HG03354 (cell line): Measurements from ENCODE around the gene LARGE1.

ENCODE experiments used
- ATAC-seq: cut with Tn5 transposase; IDR thresholded peaks from one replicate; pipeline ENCODE4 v1.9.1; 2021; ENCODE audit warnings: mild to moderate bottlenecking; ENCODE audit not compliant: unreplicated experiment, poor library complexity, severe bottlenecking

Gene LARGE1

DNA sequence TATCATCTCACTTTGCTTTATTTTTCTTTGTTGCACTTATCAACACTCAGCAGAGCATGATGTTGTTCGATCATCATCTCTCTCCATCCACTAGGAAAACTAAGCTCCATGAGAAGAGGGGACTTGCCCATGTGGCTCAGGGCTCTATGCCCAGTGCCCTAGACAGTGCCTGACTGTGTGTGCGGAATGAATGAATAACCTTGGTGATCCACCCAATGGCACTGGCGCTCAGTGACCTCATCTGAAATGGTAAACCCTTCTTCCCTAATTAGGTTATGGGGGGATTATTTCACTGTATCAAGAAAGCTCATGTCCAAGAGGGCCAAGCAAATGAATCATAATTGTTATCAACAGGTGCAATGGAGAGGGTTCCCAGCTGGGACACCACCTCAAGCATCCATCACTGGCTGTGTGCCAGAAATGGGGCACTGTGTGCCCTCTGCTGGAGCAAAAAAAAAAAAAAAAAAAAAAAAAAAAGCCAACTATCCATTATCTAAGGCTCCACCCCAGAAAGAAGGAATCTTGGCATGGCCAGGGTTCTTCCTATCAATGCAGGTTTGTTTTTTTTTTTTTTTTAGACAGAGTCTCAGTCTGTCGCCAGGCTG lies 172.6 kb downstream of the LARGE1 start:
- ATAC-seq: no peak

DNA sequence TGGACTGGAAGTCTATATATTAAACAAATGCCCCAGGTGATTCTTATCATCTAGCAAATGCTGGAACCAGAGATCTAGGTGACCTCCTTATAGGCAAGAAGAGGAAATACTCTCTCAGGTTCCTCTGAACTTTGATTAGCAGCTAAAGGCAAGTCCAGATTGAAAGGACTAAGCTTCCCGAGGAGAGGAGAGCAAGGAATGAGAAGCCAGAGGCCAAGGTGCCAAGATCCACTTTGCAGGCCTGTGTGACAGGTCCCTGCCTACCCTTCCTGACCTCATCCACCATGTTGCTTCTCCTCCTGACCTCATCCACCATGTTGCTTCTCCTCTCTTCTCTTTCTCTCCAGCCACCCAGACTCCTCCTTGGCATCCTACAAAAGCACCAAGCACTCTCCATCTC lies 173.2 kb downstream of the LARGE1 start:
- ATAC-seq: no peak

DNA sequence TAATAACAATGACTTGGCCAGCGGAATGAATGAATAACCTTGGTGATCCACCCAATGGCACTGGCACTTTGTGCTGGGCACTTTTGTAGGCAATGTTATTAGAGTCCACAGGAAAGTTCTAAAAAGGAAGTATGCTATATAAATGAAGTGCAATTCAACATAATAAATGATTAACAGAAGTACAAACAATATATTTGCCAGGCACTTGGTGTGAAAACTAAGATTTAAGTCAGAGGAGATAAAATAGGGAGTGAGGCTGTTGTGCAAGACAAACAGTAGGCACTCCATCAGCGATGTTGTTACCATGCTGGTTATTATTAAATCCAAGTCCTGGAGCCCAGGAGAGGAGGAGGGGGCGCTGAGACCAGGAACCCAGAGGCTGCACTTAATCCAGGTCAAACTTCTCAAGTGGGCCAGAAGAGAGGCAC lies 173.8 kb downstream of the LARGE1 start:
- ATAC-seq: no peak

DNA sequence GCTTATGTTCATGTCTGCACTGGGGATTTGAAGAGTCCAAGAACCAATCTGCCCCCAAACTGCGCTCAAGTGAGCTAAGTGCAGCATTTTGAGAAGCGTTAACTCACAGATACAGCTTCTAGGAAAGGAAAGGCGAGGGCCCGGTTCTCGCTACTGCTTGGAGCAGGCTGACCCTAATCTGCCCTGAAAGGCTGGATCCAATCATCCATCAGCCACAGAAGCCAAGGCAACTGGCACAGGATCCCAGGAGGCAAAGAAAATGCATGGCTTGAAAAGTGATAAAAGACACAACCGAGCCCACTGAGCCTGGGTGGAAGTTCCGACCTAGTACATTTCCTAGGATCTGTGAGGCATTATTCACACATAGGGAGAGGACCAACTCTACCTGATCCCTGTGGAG lies 174.8 kb downstream of the LARGE1 start:
- ATAC-seq: no peak

DNA sequence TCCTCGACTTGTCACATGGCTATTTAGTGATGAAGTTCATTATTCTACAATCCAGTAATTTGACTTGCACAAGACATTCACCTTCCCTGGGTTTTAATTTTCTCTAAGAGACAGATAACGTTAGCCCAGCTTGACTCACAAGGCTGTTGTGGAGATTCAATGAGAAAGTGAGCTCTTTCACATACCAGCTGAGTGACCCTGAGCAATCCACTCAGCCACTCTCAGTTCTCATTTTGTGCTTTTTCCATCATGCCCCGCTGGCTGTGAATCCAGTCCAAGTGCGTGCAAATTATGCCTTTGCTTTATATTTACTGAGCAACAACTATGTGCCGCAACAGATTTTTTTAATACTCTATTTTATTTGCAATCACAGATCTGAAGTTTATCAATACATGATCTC lies 176.5 kb downstream of the LARGE1 start:
- ATAC-seq: no peak

DNA sequence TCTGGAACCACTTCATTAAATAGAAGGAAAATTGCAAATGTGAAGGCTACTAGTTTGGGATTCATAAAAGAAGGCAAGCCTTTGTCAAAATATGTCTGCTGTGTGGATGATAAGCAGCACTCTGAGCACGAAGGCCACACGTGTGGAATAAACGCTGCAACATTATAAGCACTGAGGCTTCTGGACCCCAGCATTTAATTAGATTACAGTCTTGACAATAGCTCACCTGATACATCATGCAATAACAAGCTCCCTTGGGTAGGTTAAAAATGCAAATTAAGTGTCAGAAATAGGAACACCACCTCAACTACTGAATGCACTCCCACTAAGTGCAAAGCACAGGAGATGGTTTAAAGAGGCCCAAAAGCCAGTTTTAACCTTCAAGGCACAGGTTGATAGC lies 179.3 kb downstream of the LARGE1 start:
- no peak for ATAC-seq

DNA sequence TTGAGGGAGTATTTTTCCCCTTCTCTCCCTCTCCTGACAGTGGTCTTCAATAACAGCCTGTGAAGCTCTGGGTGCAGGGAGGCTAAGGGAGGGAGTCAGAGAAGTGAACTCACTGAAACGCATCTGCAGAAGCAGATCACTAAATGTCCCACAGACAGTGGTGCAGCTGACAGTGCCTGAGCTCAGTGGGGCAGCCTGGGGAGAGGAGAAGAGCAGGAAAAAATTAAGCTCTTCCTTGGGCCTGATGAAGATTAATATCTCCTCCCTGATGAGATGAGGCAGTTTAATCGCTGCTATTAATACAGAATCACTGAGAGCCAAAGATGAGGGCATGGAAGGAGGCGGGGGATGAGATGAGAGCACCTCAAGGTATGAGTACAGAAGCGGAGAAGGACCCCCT lies 180.8 kb downstream of the LARGE1 start:
- ATAC-seq: no peak

DNA sequence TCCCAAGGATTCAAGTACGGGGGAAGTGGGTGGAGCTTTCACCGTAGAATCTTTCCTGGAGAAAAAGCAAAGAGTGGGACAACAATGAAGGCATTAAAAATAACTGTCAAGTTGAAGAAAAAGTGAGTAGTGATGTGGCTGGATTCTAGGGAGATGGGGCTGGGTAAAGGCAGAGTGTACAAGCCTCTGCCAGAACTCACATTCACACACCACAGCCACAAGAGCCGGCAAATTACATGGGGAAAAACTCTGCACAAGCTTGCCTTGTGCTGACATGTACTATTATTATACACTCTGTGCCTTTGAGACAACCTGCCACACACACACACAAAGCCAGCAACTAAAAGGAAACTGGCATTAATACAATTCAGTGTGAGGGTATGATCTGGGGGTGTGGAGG lies 182.6 kb downstream of the LARGE1 start:
- ATAC-seq: no peak

DNA sequence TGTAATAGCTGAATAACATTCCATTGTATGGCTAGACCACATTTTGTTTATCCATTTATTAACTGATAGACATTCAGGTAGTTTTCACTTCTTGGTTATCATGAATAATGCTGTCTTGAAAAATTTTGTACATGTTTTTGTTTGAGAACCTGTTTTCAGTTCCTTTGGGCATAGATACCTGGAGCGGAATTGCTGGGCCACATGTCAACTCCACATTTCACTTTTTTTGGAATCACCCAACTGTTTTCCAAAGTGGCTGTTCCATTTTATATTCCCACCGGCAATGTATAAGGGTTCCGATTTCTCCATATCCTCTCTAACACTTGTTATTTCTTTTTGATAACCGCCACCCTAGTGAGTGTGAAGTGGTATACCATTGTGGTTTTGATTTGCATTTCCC lies 184.3 kb downstream of the LARGE1 start:
- no peak for ATAC-seq

DNA sequence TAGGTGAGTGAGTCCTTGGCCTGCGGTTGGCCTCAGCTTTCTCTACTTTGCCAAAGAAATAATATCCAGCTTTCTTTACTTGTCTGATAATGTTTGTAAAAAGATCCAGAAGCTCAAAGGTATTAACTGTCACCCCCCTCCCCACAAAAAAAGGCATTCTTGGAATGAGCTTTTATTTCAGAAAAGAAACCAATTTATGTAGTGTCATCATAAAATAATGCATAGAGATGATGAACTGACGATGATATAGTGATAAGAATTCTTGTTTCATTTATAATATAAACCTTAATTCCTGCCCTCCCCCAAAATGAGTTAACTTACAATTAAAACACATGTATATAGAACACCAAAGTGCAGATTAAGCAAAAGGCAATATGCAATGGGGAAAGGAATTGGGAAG lies 191.4 kb downstream of the LARGE1 start:
- no peak for ATAC-seq

DNA sequence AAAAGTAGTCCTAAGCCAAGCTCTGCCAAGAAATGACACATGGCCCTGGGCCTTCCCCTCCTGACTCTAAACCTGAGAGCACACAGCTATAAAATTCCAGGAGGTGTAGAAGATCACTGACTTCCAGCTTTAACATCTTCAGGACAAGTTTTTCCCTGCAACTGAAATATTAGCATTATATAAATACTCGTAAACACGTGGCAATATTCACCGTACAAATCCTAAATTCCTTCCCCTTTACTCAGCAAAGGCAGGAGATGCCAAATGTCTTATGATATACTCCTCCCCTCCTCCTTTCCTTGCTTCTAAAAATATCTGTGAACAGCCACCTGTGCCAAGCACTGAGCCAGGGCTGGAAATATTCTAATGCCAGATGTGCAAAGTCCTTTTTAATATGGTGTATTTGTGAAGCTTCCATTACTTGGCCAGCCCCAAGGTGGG lies 194.0 kb downstream of the LARGE1 start:
- ATAC-seq: no peak

DNA sequence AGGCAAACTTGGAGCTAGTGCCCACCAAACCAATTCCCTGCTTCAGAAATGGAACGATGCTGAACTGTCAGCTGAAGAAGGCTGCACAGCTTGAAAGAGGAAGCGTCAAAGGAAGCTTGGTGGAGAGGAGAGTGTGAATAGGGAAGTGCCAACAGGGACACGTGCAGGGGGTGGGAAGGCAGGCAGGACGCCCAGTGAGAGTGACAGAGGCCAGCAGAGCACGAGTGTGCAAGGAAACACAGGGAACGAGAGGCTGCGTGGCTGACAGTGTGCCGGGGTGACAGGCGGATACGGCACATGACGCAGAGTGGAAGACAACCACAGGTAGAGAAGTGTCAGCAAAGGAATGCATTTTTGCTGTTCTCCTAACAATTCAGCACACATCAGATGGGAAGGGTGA lies 196.4 kb downstream of the LARGE1 start:
- no peak for ATAC-seq

DNA sequence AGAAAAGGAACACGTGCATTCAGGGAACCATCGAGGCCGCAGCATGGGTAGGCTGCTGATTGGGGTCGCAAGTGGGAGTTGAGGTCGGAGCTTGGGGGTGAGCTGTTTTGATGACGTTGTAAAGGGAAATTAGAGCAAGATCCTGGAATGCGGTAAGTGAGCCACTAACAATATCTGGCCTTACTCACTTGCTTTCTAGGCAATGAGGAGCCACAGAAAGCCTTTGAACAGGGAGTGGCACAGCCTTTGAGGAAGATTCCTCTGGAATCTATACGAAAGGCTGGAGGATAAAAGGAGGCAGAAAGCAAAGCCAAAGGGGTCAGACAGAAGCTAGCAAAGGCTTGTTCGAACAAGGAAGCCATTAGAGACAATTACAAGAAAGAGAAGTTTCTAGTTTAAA lies 197.5 kb downstream of the LARGE1 start:
- no peak for ATAC-seq

DNA sequence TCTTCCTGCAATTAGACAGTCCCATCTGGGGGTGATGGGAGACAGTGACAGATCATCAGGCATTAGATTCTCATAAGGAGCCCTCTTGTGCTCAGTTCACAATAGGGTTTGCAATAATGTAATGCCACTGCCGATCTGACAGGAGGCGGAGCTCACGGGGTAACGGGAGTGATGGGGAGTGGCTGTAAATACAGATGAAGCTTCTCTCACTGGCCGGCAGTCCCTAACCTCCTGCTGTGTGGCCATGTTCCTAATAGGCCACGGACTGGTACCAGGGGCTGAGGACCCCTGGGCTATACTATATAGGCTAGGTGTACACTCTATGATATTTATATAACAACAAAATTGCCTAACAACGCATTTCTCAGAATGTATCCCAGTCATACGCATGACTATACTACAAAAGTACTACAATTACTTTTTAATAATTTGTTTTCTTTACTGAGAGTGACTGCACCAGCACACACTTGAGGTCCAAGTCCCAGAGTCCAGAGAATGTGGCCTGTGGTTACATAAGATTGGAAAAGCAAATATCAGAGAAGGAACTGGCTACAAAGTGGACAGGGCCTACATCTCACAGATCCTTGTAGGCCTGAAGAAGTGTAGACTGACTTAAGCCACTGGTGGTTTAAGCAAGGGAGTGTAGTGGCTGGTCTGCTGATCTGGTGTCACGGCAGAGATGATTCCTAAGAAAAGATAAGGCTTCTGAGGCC lies 200.0 kb downstream of the LARGE1 start:
- ATAC-seq: no peak

DNA sequence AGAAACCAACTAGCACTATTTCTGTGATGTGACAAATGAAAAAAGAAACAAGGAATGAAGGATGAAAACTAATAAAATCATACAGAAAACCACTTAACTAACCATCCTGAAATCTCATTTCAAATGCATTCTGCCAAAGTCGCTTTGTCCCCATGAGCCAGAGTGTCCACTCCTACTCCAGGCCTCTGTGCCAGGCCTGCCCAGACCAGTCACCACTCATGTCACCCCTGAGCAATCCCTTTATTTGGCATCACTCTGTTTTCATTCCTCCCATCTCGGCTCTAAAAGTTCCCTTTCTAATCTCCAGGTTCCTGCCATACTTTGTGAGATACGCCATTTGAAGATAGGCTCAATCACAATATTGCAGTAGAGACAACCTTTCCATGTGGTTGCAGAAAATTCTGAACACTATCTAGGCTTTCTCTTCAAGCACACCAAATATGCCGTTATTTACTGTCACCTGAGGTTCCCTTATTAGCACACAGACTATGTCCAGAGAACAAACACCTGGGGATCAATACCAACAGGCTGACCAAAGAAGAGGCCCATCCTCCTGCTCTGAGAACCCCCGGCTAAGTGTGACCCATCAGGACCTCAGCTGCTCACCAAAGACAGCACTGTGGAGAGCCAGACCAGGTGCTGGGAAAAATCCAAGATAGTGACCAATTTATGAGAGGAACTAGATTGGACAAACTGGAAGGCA lies 202.4 kb downstream of the LARGE1 start:
- no peak for ATAC-seq

DNA sequence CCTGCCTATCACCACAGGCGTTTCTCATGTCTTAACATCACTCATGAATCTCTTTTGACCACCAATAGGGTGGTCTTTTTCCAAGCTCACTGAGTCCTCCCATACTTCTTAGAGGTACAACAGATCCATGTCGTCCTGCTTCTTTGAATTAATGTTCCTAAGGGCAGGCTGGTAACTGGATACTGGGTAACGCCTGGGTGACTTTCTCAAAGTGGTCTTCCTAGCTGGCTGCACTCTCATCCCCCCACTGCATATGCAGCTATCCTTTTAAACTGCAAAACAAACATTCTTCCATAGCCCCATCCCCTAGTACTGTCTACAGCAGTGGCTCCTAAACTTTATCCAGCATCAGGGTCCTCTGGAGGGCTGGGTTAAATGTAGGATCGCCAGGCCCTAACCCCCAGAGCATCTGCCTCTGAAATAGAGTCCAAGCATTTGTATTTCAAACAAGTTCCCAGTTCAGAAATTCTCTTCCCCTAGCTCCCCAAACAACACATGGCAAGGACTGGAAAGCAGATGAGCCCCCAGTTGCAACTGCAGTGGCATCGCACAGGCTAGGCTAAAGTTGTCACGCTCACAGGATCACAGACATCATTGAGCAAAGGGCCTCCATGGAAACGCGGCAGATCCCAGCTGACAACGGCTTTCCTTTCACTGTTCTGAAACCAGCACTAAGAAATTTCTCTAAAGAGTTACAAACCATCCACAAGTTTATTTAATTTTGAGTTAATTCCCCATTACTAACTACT lies 204.9 kb downstream of the LARGE1 start:
- ATAC-seq: no peak

DNA sequence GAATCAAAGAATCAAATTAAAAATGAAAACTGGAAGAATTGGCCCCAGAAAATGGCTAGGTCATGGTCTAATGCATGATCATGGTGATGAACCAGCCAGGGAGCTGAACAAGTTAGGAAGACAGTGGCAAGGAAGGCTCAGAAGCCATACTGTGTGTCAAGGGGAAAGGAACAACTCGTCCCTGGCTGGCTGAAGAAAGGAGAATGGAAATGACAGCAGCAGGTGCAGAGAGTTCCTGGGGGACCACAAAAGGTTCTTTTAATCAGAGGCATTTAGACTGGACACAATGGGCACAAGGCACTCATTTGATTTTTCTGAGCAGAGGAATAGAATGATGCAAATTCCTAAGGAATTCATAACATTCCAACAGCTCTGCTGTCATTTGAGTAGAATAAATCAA lies 209.9 kb downstream of the LARGE1 start:
- no peak for ATAC-seq

DNA sequence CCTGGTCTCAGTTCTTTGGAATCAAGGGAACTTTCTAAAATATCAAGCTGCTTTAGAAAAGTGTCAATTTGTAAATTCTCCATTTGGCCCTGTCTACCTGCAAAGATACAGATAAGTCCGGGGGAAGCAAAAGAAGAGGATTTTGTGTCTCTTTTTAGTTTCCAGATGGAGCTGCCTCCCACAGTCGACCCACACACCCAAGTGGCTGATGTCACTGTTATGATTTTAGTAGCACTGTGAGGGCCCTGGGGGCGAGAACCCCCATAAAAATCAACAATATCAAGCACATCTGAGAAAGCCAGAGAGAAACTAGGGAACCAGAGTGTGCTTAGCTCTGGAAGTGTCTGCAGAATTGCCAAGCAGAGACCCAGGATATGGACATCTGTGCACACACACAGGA lies 212.7 kb downstream of the LARGE1 start:
- ATAC-seq: no peak

DNA sequence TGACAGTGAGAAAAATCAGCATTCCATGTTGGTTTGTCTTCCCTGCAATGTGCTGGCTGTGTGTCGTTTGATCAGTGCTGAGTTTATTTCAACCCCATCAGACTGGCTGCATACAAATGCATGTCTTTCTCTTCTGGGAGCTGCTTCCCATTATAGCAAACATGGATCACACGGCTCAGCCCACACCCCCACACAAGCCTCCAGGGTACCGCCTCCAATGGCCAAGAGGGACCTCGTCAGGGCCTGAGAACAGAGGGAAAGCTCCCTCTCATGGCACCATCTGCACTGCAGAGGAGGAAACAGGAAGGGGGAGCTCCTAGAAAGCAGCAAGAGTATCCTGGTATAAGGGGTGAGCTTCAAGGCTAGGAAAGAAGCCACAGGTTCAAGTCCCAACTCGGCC lies 214.2 kb downstream of the LARGE1 start:
- ATAC-seq: no peak

DNA sequence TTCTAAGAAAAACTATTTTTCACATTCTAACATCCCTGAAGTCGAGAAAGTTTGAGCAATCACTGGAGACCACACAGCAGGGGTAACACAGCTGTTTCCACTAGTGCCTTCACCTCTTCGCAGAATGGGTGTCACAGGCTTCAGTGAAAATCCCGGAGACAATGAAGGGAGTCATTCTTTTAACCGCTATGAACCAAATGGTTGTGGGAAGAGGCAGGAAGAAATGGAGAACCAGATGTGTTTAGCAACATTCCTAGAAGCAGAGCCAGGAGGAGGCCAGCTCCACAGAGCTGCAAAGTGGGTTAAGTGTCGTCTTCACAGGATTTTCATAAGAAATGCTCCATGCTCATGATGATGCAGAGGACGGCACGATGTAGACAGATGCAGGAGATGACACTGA lies 221.1 kb downstream of the LARGE1 start:
- ATAC-seq: no peak

DNA sequence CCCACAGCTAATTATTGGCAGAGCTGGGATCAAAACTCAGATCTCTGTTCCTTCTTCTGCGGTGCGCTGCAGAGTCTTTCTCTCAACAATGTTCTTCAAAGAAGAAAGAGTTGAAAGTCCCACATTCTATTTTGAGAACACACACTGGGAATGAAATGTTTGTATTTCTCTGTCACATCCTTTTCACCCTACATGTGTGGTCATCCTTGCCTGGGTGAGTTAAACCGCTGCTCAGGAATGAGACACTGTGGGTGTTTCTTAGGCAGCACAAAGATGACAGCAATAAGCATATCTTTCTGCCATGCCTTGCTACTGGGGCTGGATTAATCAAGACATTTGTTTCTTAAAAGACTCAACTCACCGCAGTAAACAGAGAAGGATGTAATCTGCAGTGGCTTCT lies 222.6 kb downstream of the LARGE1 start:
- no peak for ATAC-seq
